ENCODE data around the gene SARNP. TPM values are rescaled to one million over a fixed set of nuclear protein-coding genes. Genes with fewer than 3 reads are reported as not detected.

Gene SARNP
- total and polyA plus RNA-seq, 9 donors, result 48.0 to 89.3 (median 59.7) TPM

GRCh38 chr12:55721601-55722213, 95.8 kb downstream of the SARNP start:
- no peak for TF ChIP-seq CTCF (IDR thresholded peaks at IDR 0.05)
- no peak for TF ChIP-seq EP300 (IDR thresholded peaks at IDR 0.05)
- no peak for TF ChIP-seq POLR2A (IDR thresholded peaks at IDR 0.05)
- no peaks in the 10 kb centered on the region for H3K9me3 ChIP-seq
- no peak overlapping the region for H3K27ac ChIP-seq
- peaks cover 8% of the 10 kb centered on the region for H3K4me1 ChIP-seq (ENCODE audit: insufficient read depth)
- H3K27me3 ChIP-seq, result no peaks in the 10 kb centered on the region
- intact Hi-C loops (cut with DNase I), result no loop called here
- 56 to 69% (median 62%) methylated on average over 14 of the region's 14 CpGs for WGBS, 3 donors
- no peak for DNase-seq
- no peaks in the 10 kb centered on the region for H3K36me3 ChIP-seq
- H3K4me3 ChIP-seq, result no peak overlapping the region

DNA sequence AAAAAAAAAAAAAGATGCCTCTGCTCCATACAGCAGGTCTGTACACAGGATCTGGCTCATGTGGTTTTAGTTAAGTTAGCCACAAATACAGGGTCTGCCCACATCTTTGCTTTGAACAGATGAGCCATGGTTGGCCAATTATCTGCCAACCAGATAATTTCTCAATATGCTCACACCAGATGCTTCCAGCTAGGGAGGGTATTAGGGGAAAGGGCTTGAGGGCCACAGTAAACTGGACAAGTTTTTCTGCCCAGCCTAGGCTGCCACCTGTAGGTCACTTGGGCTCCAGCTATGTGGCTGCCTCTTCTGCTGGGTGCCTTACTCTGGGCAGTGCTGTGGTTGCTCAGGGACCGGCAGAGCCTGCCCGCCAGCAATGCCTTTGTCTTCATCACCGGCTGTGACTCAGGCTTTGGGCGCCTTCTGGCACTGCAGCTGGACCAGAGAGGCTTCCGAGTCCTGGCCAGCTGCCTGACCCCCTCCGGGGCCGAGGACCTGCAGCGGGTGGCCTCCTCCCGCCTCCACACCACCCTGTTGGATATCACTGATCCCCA, 96.6 kb downstream of the SARNP start:
- H3K4me3 ChIP-seq, result no peak overlapping the region
- intact Hi-C loops (cut with DNase I), result no loop called here
- H3K9me3 ChIP-seq, result no peaks in the 10 kb centered on the region
- 18 to 32% (median 22%) methylated on average over 9 of the region's 9 CpGs for WGBS, 3 donors
- TF ChIP-seq CTCF (IDR thresholded peaks at IDR 0.05) (peak in 1 of 3 donors; percentile 28), EP300 (IDR thresholded peaks at IDR 0.05) (no peak), POLR2A (IDR thresholded peaks at IDR 0.05) (no peak)
- H3K4me1 ChIP-seq (ENCODE audit: insufficient read depth), result peaks cover 8% of the 10 kb centered on the region
- H3K27me3 ChIP-seq, result no peaks in the 10 kb centered on the region
- no peak overlapping the region for H3K27ac ChIP-seq
- peak in 3 of 5 donors; percentile 47 to 72 (median 58) for DNase-seq
- H3K36me3 ChIP-seq, result no peaks in the 10 kb centered on the region

GRCh38 chr12:55720071-55720564, 97.4 kb downstream of the SARNP start, which contains the start of gene RDH5:
RDH5 (plus strand) TSS chr12:55720393; CDS start chr12:55721185, 792 bp downstream.
- Histone ChIP-seq H3K9me3 (no peaks in the 10 kb centered on the region), H3K36me3 (no peaks in the 10 kb centered on the region), H3K4me3 (no peak within 1 kb of the TSS), H3K27me3 (no peaks in the 10 kb centered on the region), H3K27ac (peak within 1 kb of the TSS; percentile 40 to 47), H3K4me1 (ENCODE audit: insufficient read depth) (peaks cover 12% of the 10 kb centered on the region)
- WGBS, 3 donors, result 12 to 24% (median 23%) methylated on average over 6 of the region's 6 CpGs
- peak in 1 of 5 donors; percentile 62 for DNase-seq
- TF ChIP-seq POLR2A (IDR thresholded peaks at IDR 0.05) (no peak), EP300 (IDR thresholded peaks at IDR 0.05) (no peak), CTCF (IDR thresholded peaks at IDR 0.05) (no peak)
- intact Hi-C loops (cut with DNase I), result no loop called here

- DNase-seq, result no peak
These were observed 98.2 kb downstream of the SARNP start for GRCh38 chr12:55719371-55719770.

More at GRCh38 chr12:55719371-55719770, 98.2 kb downstream of the SARNP start:
- no peak overlapping the region for H3K4me3 ChIP-seq
- no peaks in the 10 kb centered on the region for H3K27me3 ChIP-seq
- intact Hi-C loops (cut with DNase I), result no loop called here
- H3K27ac ChIP-seq, result peak overlapping the region; percentile 40 to 47
- no peaks in the 10 kb centered on the region for H3K9me3 ChIP-seq
- H3K36me3 ChIP-seq, result no peaks in the 10 kb centered on the region
- peaks cover 12% of the 10 kb centered on the region for H3K4me1 ChIP-seq (ENCODE audit: insufficient read depth)
- no peak for TF ChIP-seq EP300 (IDR thresholded peaks at IDR 0.05)
- no peak for TF ChIP-seq POLR2A (IDR thresholded peaks at IDR 0.05)
- WGBS, 3 donors, result 70 to 78% (median 76%) methylated on average over 7 of the region's 7 CpGs
